Right lobe of liver (tissue), 4 donors: ENCODE measurements around the gene LRRC41.
"Not testable (repeated sequence)": the region's sequence is repeated elsewhere in the genome, so short reads cannot be mapped to it uniquely, and the experiment has no call there.

Experiments
- CTCF ChIP-seq, 4 donors: fragments of 200-600 bp in 3 of 4; fragments of 450-650 bp in 1 of 4; IDR thresholded peaks; one replicate each; pipeline versions ENCODE4 v1.5.1 to v1.8.0; 2016 to 2022; ENCODE audit warnings: antibody characterized with exemption in 4 of 4, mild to moderate bottlenecking in 2 of 4
- POLR2A ChIP-seq: fragments of 450-650 bp; IDR thresholded peaks from one replicate; pipeline ENCODE4 v1.6.1; 2017; ENCODE audit warnings: antibody characterized with exemption, mild to moderate bottlenecking
- donor health status: DM: no; HTN: no; CAD: no.
- donor health status: DM: no; HTN: no; CAD: no.
- donor health status: DM: no; HTN: yes; CAD: no.

DNA sequence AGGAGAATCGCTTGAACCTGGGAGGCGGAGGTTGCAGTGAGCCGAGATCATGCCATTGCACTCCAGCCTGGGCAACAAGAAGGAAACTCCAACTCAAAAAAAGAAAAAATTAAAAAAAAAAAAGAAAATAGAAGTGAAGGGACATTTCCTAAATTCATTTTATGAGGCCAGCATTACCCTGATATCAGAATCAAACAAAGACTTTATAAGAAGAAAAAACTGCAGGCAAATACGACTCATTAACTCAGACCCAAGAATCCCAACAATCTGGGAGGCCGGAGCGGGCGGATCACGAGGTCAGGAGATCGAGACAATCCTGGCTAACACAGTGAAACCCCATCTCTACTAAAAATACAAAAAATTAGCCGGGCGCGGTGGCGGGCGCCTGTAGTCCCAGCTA lies 34.0 kb upstream of the LRRC41 start:
- TF ChIP-seq CTCF (IDR thresholded peaks at IDR 0.05); POLR2A: not testable (repeated sequence)
